Gastrocnemius medialis (tissue), 4 donors: ENCODE measurements around the gene UBE2E1.

Source experiments
- CTCF ChIP-seq, 5 experiments: fragments of 450-650 bp in 3 of 5; fragments of 200-600 bp in 2 of 5; sonication (generic) in 2 of 5; IDR thresholded peaks in 4 of 5; conservative IDR thresholded peaks in 1 of 5; 1 replicate in 4 of 5; 2 replicates in 1 of 5; pipeline ENCODE4 v1.5.1; 2016 to 2019; ENCODE audit warnings: antibody characterized with exemption in 5 of 5, mild to moderate bottlenecking in 3 of 5, moderate library complexity in 3 of 5
- POLR2A ChIP-seq, 2 donors: fragments of 450-650 bp; IDR thresholded peaks; one replicate each; pipeline ENCODE4 v1.6.1; 2017; ENCODE audit warnings: antibody characterized with exemption in 2 of 2, mild to moderate bottlenecking in 2 of 2, moderate library complexity in 2 of 2

- TF ChIP-seq POLR2A (IDR thresholded peaks at IDR 0.05) (no peak), CTCF (IDR thresholded peaks at IDR 0.05 in 4 of 5, conservative IDR thresholded peaks at IDR 0.05 in 1 of 5) (no peak)
These were observed 27.3 kb upstream of the UBE2E1 start for GRCh38 chr3:23778446-23778845.
